SJSA1 (cell line): ENCODE measurements around the gene MOV10. TPM values are rescaled to one million over a fixed set of nuclear protein-coding genes. Genes with fewer than 3 reads are reported as not detected.

ENCODE experiments used
- DNase-seq, 2 experiments: peaks; one replicate each; pipeline ENCODE4 v3.0.0-alpha.2; 2015 to 2020; ENCODE audit warnings: low spot score in 2 of 2, low read depth in 1 of 2
- H3K27ac ChIP-seq: fragments of 250-450 bp; sonication (Bioruptor Pico); 2 replicates; pipeline ENCODE4 v1.5.1; 2020; ENCODE audit warnings: mild to moderate bottlenecking, moderate library complexity
- H3K27me3 ChIP-seq: fragments of 250-450 bp; sonication (Bioruptor Pico); replicated peaks from 2 replicates; pipeline ENCODE4 v1.5.1; 2020; ENCODE audit warnings: mild to moderate bottlenecking, moderate library complexity
- H3K36me3 ChIP-seq: fragments of 250-450 bp; sonication (Bioruptor Pico); 2 replicates; pipeline ENCODE4 v1.5.1; 2020; ENCODE audit warnings: mild to moderate bottlenecking
- H3K4me1 ChIP-seq: fragments of 250-450 bp; sonication (Bioruptor Pico); replicated peaks from 2 replicates; pipeline ENCODE4 v1.6.1; 2021; ENCODE audit warnings: mild to moderate bottlenecking
- H3K4me3 ChIP-seq: fragments of 250-450 bp; sonication (Bioruptor Pico); 2 replicates; pipeline ENCODE4 v1.5.1; 2020; ENCODE audit warnings: mild to moderate bottlenecking
- H3K9me3 ChIP-seq: fragments of 250-450 bp; sonication (Bioruptor Pico); replicated peaks from 2 replicates; pipeline ENCODE4 v1.5.1; 2020; ENCODE audit warnings: mild to moderate bottlenecking
- total RNA-seq: library from RNA; depleted of rRNA; stranded (reverse); fragments of >200 nt; shearing (Covaris generic); gene quantifications from 2 replicates; pipeline ENCODE4 v1.2.3, GENCODE V29; 2014

Gene MOV10
- total RNA-seq, 1 experiment from 2014 or later: 57.0 TPM

GRCh38 chr1:112696578-112697314 is 22.3 kb downstream of the MOV10 start:
- H3K27ac ChIP-seq: no peak overlapping the region
- no peak for DNase-seq
- peaks cover 93% of the 10 kb centered on the region for H3K36me3 ChIP-seq
- H3K4me3 ChIP-seq: no peak overlapping the region
- H3K4me1 ChIP-seq: peaks cover 29% of the 10 kb centered on the region
- no peaks in the 10 kb centered on the region for H3K27me3 ChIP-seq
- H3K9me3 ChIP-seq: no peaks in the 10 kb centered on the region

- no peak overlapping the region for H3K4me3 ChIP-seq
- no peak for DNase-seq
- H3K9me3 ChIP-seq: no peaks in the 10 kb centered on the region
- H3K36me3 ChIP-seq: peaks cover 93% of the 10 kb centered on the region
- H3K27ac ChIP-seq: no peak overlapping the region
- H3K27me3 ChIP-seq: no peaks in the 10 kb centered on the region
- H3K4me1 ChIP-seq: peaks cover 39% of the 10 kb centered on the region
These were observed 23.3 kb downstream of the MOV10 start for GRCh38 chr1:112697781-112698201.

GRCh38 chr1:112698366-112699310 is 24.2 kb downstream of the MOV10 start:
- no peak overlapping the region for H3K4me3 ChIP-seq
- H3K4me1 ChIP-seq: peaks cover 42% of the 10 kb centered on the region
- peaks cover 93% of the 10 kb centered on the region for H3K36me3 ChIP-seq
- H3K9me3 ChIP-seq: no peaks in the 10 kb centered on the region
- no peak overlapping the region for H3K27ac ChIP-seq
- no peaks in the 10 kb centered on the region for H3K27me3 ChIP-seq
- no peak for DNase-seq

GRCh38 chr1:112699425-112700144 is 25.1 kb downstream of the MOV10 start:
- Histone ChIP-seq H3K4me1 (peaks cover 51% of the 10 kb centered on the region), H3K36me3 (peaks cover 93% of the 10 kb centered on the region), H3K27me3 (no peaks in the 10 kb centered on the region), H3K27ac (peak overlapping the region; percentile 78), H3K9me3 (no peaks in the 10 kb centered on the region), H3K4me3 (no peak overlapping the region)
- no peak for DNase-seq

GRCh38 chr1:112700290-112701226 is 26.1 kb downstream of the MOV10 start:
- peak; percentile 99 for DNase-seq
- Histone ChIP-seq H3K4me1 (peaks cover 61% of the 10 kb centered on the region), H3K27me3 (no peaks in the 10 kb centered on the region), H3K27ac (peak overlapping the region; percentile 78), H3K36me3 (peaks cover 85% of the 10 kb centered on the region), H3K4me3 (no peak overlapping the region), H3K9me3 (no peaks in the 10 kb centered on the region)

- peaks cover 65% of the 10 kb centered on the region for H3K4me1 ChIP-seq
- no peak overlapping the region for H3K4me3 ChIP-seq
- DNase-seq: no peak
- H3K27ac ChIP-seq: peak overlapping the region; percentile 78
- H3K36me3 ChIP-seq: peaks cover 77% of the 10 kb centered on the region
- no peaks in the 10 kb centered on the region for H3K27me3 ChIP-seq
- H3K9me3 ChIP-seq: no peaks in the 10 kb centered on the region
These were observed 27.0 kb downstream of the MOV10 start for GRCh38 chr1:112701227-112702066.

- no peaks in the 10 kb centered on the region for H3K27me3 ChIP-seq
- no peak overlapping the region for H3K27ac ChIP-seq
- peaks cover 65% of the 10 kb centered on the region for H3K4me1 ChIP-seq
- no peak overlapping the region for H3K4me3 ChIP-seq
- peaks cover 76% of the 10 kb centered on the region for H3K36me3 ChIP-seq
- peak in 1 of 2 experiments; percentile 15 for DNase-seq
- no peaks in the 10 kb centered on the region for H3K9me3 ChIP-seq
These were observed 27.6 kb downstream of the MOV10 start for GRCh38 chr1:112702067-112702395.

- H3K36me3 ChIP-seq: peaks cover 70% of the 10 kb centered on the region
- H3K9me3 ChIP-seq: no peaks in the 10 kb centered on the region
- H3K4me1 ChIP-seq: peaks cover 70% of the 10 kb centered on the region
- H3K4me3 ChIP-seq: no peak overlapping the region
- DNase-seq: no peak
- H3K27ac ChIP-seq: no peak overlapping the region
- no peaks in the 10 kb centered on the region for H3K27me3 ChIP-seq
These were observed 28.2 kb downstream of the MOV10 start for GRCh38 chr1:112702420-112703261.

GRCh38 chr1:112703706-112704105 is 29.2 kb downstream of the MOV10 start:
- no peak overlapping the region for H3K4me3 ChIP-seq
- H3K9me3 ChIP-seq: no peaks in the 10 kb centered on the region
- H3K27me3 ChIP-seq: no peaks in the 10 kb centered on the region
- peaks cover 59% of the 10 kb centered on the region for H3K36me3 ChIP-seq
- no peak for DNase-seq
- H3K27ac ChIP-seq: no peak overlapping the region
- peaks cover 72% of the 10 kb centered on the region for H3K4me1 ChIP-seq

GRCh38 chr1:112704391-112704933 is 30.0 kb downstream of the MOV10 start:
- Histone ChIP-seq H3K9me3 (no peaks in the 10 kb centered on the region), H3K36me3 (peaks cover 52% of the 10 kb centered on the region), H3K27me3 (no peaks in the 10 kb centered on the region), H3K4me3 (peak overlapping the region; percentile 96), H3K4me1 (peaks cover 67% of the 10 kb centered on the region), H3K27ac (peak overlapping the region; percentile 69)
- DNase-seq: no peak

GRCh38 chr1:112704934-112705627 is 30.6 kb downstream of the MOV10 start:
- peak overlapping the region; percentile 96 for H3K4me3 ChIP-seq
- H3K4me1 ChIP-seq: peaks cover 61% of the 10 kb centered on the region
- H3K36me3 ChIP-seq: peaks cover 45% of the 10 kb centered on the region
- no peaks in the 10 kb centered on the region for H3K9me3 ChIP-seq
- DNase-seq: peak; percentile 94 to 96
- no peaks in the 10 kb centered on the region for H3K27me3 ChIP-seq
- peak overlapping the region; percentile 69 for H3K27ac ChIP-seq
